Bronchial epithelial cell (primary cell): ENCODE measurements around the gene EPB41L5. TPM values are rescaled to one million over a fixed set of nuclear protein-coding genes. Genes with fewer than 3 reads are reported as not detected.
"Not testable (repeated sequence)": the region's sequence is repeated elsewhere in the genome, so short reads cannot be mapped to it uniquely, and the experiment has no call there.

ENCODE experiments used
- DNase-seq: peaks from one replicate; pipeline ENCODE4 v3.0.0-alpha.2; 2010; ENCODE audit warnings: low read depth
- FAIRE-seq: peaks from 2 replicates; lab custom pipeline; 2011; peaks lifted over from hg19 to GRCh38; lab: Jason Lieb, UNC
- H3K27me3 ChIP-seq: 2 replicates; pipeline ENCODE4 v1.5.1; 2011; ENCODE audit warnings: low read length; ENCODE audit not compliant: control insufficient read depth, insufficient read depth
- H3K36me3 ChIP-seq: 2 replicates; pipeline ENCODE4 v1.5.1; 2011; ENCODE audit warnings: low read length; ENCODE audit not compliant: control insufficient read depth, insufficient read depth
- H3K4me3 ChIP-seq: 2 replicates; pipeline ENCODE4 v1.5.1; 2011; ENCODE audit warnings: mild to moderate bottlenecking, low read depth, low read length, control low read depth
- total RNA-seq: library from RNA; depleted of rRNA; stranded (reverse); fragments of >200 nt; gene quantifications from 2 replicates; pipeline ENCODE4 v1.2.1, GENCODE V29; 2014
- TF ChIP-seq, protein P1 (sequence below): IDR thresholded peaks from 2 replicates; pipeline ENCODE4 v1.5.1; 2011; ENCODE audit warnings: mild to moderate bottlenecking, moderate library complexity, low read length, control low read depth, inconsistent platforms; ENCODE audit not compliant: insufficient read depth, severe bottlenecking

The EPB41L5 gene
- total RNA-seq, 1 donor from 2014 or later: 34.5 TPM

- H3K27me3 ChIP-seq: no peaks in the 10 kb centered on the region
- FAIRE-seq (no peak), DNase-seq (no peak)
- H3K36me3 ChIP-seq: no peaks in the 10 kb centered on the region
- H3K4me3 ChIP-seq: no peak overlapping the region
- TF ChIP-seq, protein P1, sequence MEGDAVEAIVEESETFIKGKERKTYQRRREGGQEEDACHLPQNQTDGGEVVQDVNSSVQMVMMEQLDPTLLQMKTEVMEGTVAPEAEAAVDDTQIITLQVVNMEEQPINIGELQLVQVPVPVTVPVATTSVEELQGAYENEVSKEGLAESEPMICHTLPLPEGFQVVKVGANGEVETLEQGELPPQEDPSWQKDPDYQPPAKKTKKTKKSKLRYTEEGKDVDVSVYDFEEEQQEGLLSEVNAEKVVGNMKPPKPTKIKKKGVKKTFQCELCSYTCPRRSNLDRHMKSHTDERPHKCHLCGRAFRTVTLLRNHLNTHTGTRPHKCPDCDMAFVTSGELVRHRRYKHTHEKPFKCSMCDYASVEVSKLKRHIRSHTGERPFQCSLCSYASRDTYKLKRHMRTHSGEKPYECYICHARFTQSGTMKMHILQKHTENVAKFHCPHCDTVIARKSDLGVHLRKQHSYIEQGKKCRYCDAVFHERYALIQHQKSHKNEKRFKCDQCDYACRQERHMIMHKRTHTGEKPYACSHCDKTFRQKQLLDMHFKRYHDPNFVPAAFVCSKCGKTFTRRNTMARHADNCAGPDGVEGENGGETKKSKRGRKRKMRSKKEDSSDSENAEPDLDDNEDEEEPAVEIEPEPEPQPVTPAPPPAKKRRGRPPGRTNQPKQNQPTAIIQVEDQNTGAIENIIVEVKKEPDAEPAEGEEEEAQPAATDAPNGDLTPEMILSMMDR: no peak
Measured at GRCh38 chr2:120150040-120150482, 137.2 kb downstream of the EPB41L5 start.

DNA sequence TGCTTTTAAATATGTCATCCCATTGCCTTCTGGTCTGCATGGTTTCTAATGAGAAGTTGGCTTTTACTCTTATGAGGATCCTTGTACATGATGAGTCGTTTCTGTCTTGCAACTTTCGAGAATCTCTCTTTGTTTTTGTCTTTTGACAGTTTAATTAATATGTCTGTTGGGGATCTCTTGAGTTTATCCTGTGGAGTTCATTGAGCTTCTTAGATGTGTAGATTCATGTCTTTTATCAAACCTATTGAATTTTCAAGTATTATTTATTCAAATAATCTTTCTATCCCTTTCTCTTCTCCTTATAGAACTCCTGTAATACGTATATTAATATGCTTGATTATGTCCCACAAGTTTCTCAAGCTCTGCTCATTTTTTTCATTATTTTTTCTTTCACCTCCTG is 142.4 kb downstream of the EPB41L5 start:
- no peak overlapping the region for H3K4me3 ChIP-seq
- DNase-seq (no peak), FAIRE-seq (no peak)
- H3K36me3 ChIP-seq: peaks cover 5% of the 10 kb centered on the region
- TF ChIP-seq, protein P1: no peak
- no peaks in the 10 kb centered on the region for H3K27me3 ChIP-seq

DNA sequence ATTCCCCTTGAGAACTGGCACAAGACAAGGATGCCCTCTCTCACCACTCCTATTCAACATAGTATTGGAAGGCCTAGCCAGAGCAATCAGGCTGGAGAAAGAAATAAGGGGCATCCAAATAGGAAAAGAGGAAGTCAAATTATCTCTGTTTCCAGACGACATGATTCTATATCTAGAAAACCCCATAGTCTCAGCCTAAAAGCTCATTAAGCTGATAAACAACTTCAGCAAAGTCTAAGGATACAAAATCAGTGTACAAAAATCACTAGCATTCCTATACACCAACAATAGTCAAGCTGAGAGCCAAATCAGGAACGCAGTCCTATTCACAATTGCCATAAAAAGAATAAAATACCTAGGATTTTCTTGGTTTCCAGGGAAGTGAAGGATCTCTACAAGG is 145.8 kb downstream of the EPB41L5 start:
- not testable (repeated sequence) for H3K36me3 ChIP-seq, FAIRE-seq, DNase-seq, H3K4me3 ChIP-seq, H3K27me3 ChIP-seq

DNA sequence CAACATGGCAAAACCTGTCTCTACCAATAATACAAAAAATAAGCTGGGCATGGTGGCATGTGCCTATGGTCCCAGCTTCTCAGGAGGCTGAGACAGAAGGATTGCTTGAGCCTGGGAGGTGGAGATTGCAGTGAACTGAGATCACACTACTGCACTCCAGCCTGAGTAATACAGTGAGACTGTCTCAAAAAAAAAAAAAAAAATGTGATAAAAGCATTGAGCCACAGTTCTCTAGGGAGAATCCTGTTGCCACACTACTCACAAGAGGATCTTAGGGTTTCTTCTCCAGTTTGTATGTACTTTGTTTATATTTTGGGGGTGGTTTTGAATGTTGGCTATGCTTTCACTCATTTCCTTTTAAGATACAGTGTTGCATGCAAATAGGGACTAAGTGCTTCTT is 148.3 kb downstream of the EPB41L5 start:
- Histone ChIP-seq H3K4me3 (no peak overlapping the region), H3K27me3 (no peaks in the 10 kb centered on the region), H3K36me3 (peaks cover 2% of the 10 kb centered on the region)
- no peak for DNase-seq
- TF ChIP-seq, protein P1: no peak
- no peak for FAIRE-seq

DNA sequence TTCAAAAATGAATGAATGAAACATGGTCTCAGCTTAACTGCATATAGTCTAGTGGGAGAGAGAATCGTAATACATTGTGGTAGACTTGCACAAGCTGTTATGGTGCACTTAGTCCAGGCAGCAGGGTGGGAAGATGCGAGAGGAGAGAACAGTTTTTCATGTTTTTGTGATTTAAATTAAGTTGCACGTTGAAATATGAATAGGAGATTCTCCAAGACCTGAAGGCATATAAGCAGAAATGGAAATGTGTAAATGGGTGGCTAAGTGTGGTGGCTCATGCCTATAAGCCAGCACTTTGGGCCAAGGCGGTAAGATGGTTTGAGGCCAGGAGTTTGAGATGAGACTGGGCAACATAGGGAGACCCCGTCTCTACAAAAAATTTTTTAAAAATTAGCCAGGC is 149.8 kb downstream of the EPB41L5 start:
- Histone ChIP-seq H3K36me3 (no peaks in the 10 kb centered on the region), H3K4me3 (no peak overlapping the region), H3K27me3 (no peaks in the 10 kb centered on the region)
- DNase-seq (no peak), FAIRE-seq (no peak)
- TF ChIP-seq, protein P1: no peak

GRCh38 chr2:120167272-120167671 is 154.4 kb downstream of the EPB41L5 start:
- DNase-seq: no peak
- Histone ChIP-seq H3K4me3 (no peak overlapping the region), H3K27me3 (no peaks in the 10 kb centered on the region), H3K36me3 (no peaks in the 10 kb centered on the region)
- no peak for FAIRE-seq
- TF ChIP-seq, protein P1: no peak
